SK-N-SH (cell line): ENCODE results near the gene CRTAP. TPM values are rescaled to one million over a fixed set of nuclear protein-coding genes. Genes with fewer than 3 reads are reported as not detected.
A peak's percentile ranks its signal among the peaks of the same experiment; 100 is the strongest.

Experiments used
- CTCF ChIA-PET: fragments of 300-600, 350-600 bp; formaldehyde crosslinking; extraction: SDS; loops from one replicate; lab custom pipeline; 2021; lab: Yijun Ruan, JAX
- POLR2A ChIA-PET: fragments of 350-600 bp; sonication (Branson Sonifier 250); formaldehyde crosslinking; extraction: SDS; loops from one replicate; lab custom pipeline; 2020; ENCODE audit warnings: antibody characterized with exemption, inconsistent platforms; lab: Yijun Ruan, JAX
- DNase-seq: peaks from one replicate; pipeline ENCODE4 v3.0.0; 2012
- H2AFZ ChIP-seq: fragments of 200-600 bp; sonication (generic); 2 replicates; pipeline ENCODE4 v1.8.1; 2016; ENCODE audit warnings: antibody characterized with exemption, mild to moderate bottlenecking, low read depth
- H3F3A ChIP-seq: fragments of 200-600 bp; sonication (generic); replicated peaks from 2 replicates; pipeline ENCODE3; 2016; ENCODE audit warnings: antibody characterized with exemption, mild to moderate bottlenecking; ENCODE audit not compliant: insufficient read depth
- H3K27ac ChIP-seq, 2 experiments: fragments of 200-500 bp in 1 of 2; fragments of 200-600 bp in 1 of 2; sonication (Bioruptor generic) in 1 of 2; sonication (generic), shearing (Covaris generic) in 1 of 2; 2 replicates each; pipeline versions ENCODE4 v1.5.1 to v1.6.1; 2014 to 2016; ENCODE audit warnings: low read depth in 2 of 2, inconsistent platforms in 1 of 2, low read length in 1 of 2, mild to moderate bottlenecking in 1 of 2, mixed read lengths in 1 of 2
- H3K27me3 ChIP-seq: fragments of 200-600 bp; sonication (generic), shearing (Covaris generic); 2 replicates; pipeline ENCODE4 v1.6.1; 2016; ENCODE audit warnings: mixed run types; ENCODE audit not compliant: insufficient read depth
- H3K36me3 ChIP-seq, 2 experiments: fragments of 200-500 bp in 1 of 2; fragments of 200-600 bp in 1 of 2; sonication (Bioruptor generic) in 1 of 2; sonication (generic) in 1 of 2; replicated peaks in 1 of 2; 2 replicates each; pipeline versions ENCODE3 to v1.5.1; 2014 to 2016; ENCODE audit warnings: low read length in 1 of 2, mild to moderate bottlenecking in 1 of 2; ENCODE audit not compliant: insufficient read depth in 2 of 2, control insufficient read depth in 1 of 2
- H3K4me1 ChIP-seq, 2 experiments: fragments of 200-500 bp in 1 of 2; fragments of 200-600 bp in 1 of 2; sonication (Bioruptor generic) in 1 of 2; sonication (generic), shearing (Covaris generic) in 1 of 2; 2 replicates each; pipeline versions ENCODE4 v1.5.1 to v1.6.1; 2014 to 2016; ENCODE audit warnings: low read depth in 1 of 2, low read length in 1 of 2, mixed run types in 1 of 2; ENCODE audit not compliant: insufficient read depth in 2 of 2, control insufficient read depth in 1 of 2
- H3K4me2 ChIP-seq: fragments of 200-600 bp; sonication (generic), shearing (Covaris generic); 2 replicates; pipeline ENCODE4 v1.6.1; 2017; ENCODE audit warnings: mixed run types
- H3K4me3 ChIP-seq, 2 experiments: fragments of 200-500 bp in 1 of 2; fragments of 200-600 bp in 1 of 2; sonication (Bioruptor generic) in 1 of 2; sonication (generic), shearing (Covaris generic) in 1 of 2; 2 replicates each; pipeline versions ENCODE4 v1.5.1 to v1.8.1; 2014 to 2016; ENCODE audit warnings: low read depth in 2 of 2, inconsistent platforms in 1 of 2, low read length in 1 of 2, mild to moderate bottlenecking in 1 of 2, mixed read lengths in 1 of 2, moderate library complexity in 1 of 2
- H3K79me2 ChIP-seq: fragments of 200-600 bp; sonication (generic); 2 replicates; pipeline ENCODE4 v1.8.1; 2017; ENCODE audit warnings: mild to moderate bottlenecking; ENCODE audit not compliant: insufficient read depth
- H3K9ac ChIP-seq: fragments of 200-600 bp; sonication (generic); 2 replicates; pipeline ENCODE4 v1.6.1; 2017; ENCODE audit warnings: mixed run types
- H3K9me2 ChIP-seq: fragments of 200-600 bp; sonication (generic); 2 replicates; pipeline ENCODE4 v1.6.1; 2017; ENCODE audit warnings: mixed run types
- H3K9me3 ChIP-seq: fragments of 200-600 bp; sonication (generic); 2 replicates; pipeline ENCODE4 v1.6.1; 2017; ENCODE audit warnings: mixed run types, mild to moderate bottlenecking, moderate library complexity
- H4K20me1 ChIP-seq: fragments of 200-600 bp; sonication (generic); 2 replicates; pipeline ENCODE4 v1.6.1; 2017; ENCODE audit warnings: mild to moderate bottlenecking, mixed run types; ENCODE audit not compliant: insufficient read depth
- CTCF ChIP-seq: fragments of 200-600 bp; sonication (generic); IDR thresholded peaks from 2 replicates; pipeline ENCODE4 v1.6.1; 2017; ENCODE audit warnings: antibody characterized with exemption, mild to moderate bottlenecking, moderate library complexity
- EP300 ChIP-seq, 2 experiments: IDR thresholded peaks; 2 replicates each; pipeline versions ENCODE4 v1.4.0 to v1.6.1; 2012; ENCODE audit warnings: borderline replicate concordance in 1 of 2, low read depth in 1 of 2, low read length in 1 of 2
- JUND ChIP-seq: IDR thresholded peaks from 2 replicates; pipeline ENCODE4 v1.4.0; 2012
- MAX ChIP-seq: IDR thresholded peaks from 2 replicates; pipeline ENCODE4 v1.4.0; 2012; ENCODE audit warnings: low read depth
- NFIC ChIP-seq: IDR thresholded peaks from 2 replicates; pipeline ENCODE4 v1.4.0; 2012; ENCODE audit warnings: borderline replicate concordance
- RAD21 ChIP-seq: IDR thresholded peaks from 2 replicates; pipeline ENCODE4 v1.6.1; 2012; ENCODE audit warnings: mild to moderate bottlenecking, low read length
- RFX5 ChIP-seq: IDR thresholded peaks from 2 replicates; pipeline ENCODE4 v1.6.1; 2012; ENCODE audit warnings: mild to moderate bottlenecking, improper control_type of control experiment, low read length
- SMC3 ChIP-seq: IDR thresholded peaks from 2 replicates; pipeline ENCODE4 v1.6.1; 2012; ENCODE audit warnings: low read depth, low read length, improper control_type of control experiment
- WGBS: methylation state at CpG from one replicate; pipeline ENCODE4 v1.1.6; 2017; ENCODE audit warnings: low lambda C conversion rate; 5-methylcytosine and 5-hydroxymethylcytosine counted together
- polyA plus RNA-seq, 3 experiments: library from polyadenylated mRNA; depleted of rRNA; stranded (reverse); fragments of >200 nt; gene quantifications; 2 replicates each; pipeline ENCODE4 v1.2.3, GENCODE V29; 2012

The CRTAP gene
- polyA plus RNA-seq, 1 of the 3 experiments (the other 2 are of a cell fraction): 198 TPM

GRCh38 chr3:33131331-33132018, 17.7 kb downstream of the CRTAP start:
- Histone ChIP-seq H3K27me3 (no peaks in the 10 kb centered on the region), H3K4me2 (no peak overlapping the region), H3K4me1 (peaks cover 0 to 3% of the 10 kb centered on the region in 2 experiments; a peak in 2 of 4 replicates), H4K20me1 (no peaks in the 10 kb centered on the region), H3K9ac (no peak overlapping the region), H3K79me2 (peaks cover 10% of the 10 kb centered on the region), H2AFZ (no peak overlapping the region), H3K4me3 (no peak overlapping the region; a peak in 1 of 4 replicates), H3F3A (peaks cover 14% of the 10 kb centered on the region), H3K9me3 (no peaks in the 10 kb centered on the region), H3K36me3 (peaks cover 45 to 61% of the 10 kb centered on the region in 2 experiments), H3K9me2 (no peaks in the 10 kb centered on the region), H3K27ac (no peak overlapping the region)
- WGBS: 47% methylated on average over 6 of the region's 6 CpGs
- peak; percentile 71 for DNase-seq
- peak; percentile 84 for TF ChIP-seq SMC3
- 0 out of 2 replicates have a peak, but pooled peaks have one; percentile 28 for TF ChIP-seq RFX5
- peak; percentile 87 for TF ChIP-seq RAD21
- TF ChIP-seq EP300 (IDR thresholded peaks at IDR 0.05; ENCODE audit: borderline replicate concordance in 1 of 2, low read depth in 1 of 2, low read length in 1 of 2): no peak
- TF ChIP-seq NFIC: 0 out of 2 replicates have a peak, but pooled peaks have one; percentile 10
- peak; percentile 81 for TF ChIP-seq CTCF
- TF ChIP-seq MAX: no peak
- ChIA-PET CTCF (interaction anchor here (0.6 to 11.0 kb wide), 42 partner anchors 9 to 662 kb away, joined by 3 to 221 read pairs (median 5); partner anchors contain the start of gene UBP1), POLR2A (interaction anchor here (1.0 to 1.7 kb wide), 3 partner anchors 18 to 263 kb away, joined by 3 to 7 read pairs (median 7); partner anchors contain the start of gene CRTAP)

GRCh38 chr3:33132019-33132360, 18.2 kb downstream of the CRTAP start:
- Histone ChIP-seq H3K4me3 (no peak overlapping the region), H3K9ac (no peak overlapping the region), H2AFZ (no peak overlapping the region), H3K4me1 (peaks cover 0 to 3% of the 10 kb centered on the region in 2 experiments; a peak in 2 of 4 replicates), H3K9me3 (no peaks in the 10 kb centered on the region), H4K20me1 (no peaks in the 10 kb centered on the region), H3K27me3 (no peaks in the 10 kb centered on the region), H3K4me2 (no peak overlapping the region), H3F3A (peaks cover 10% of the 10 kb centered on the region), H3K36me3 (peaks cover 45 to 58% of the 10 kb centered on the region in 2 experiments), H3K79me2 (peaks cover 10% of the 10 kb centered on the region), H3K9me2 (no peaks in the 10 kb centered on the region), H3K27ac (no peak overlapping the region)
- POLR2A ChIA-PET: interaction anchor here (1.0 to 1.7 kb wide), 3 partner anchors 18 to 263 kb away, joined by 3 to 7 read pairs (median 7); partner anchors contain the start of gene CRTAP
- DNase-seq: no peak
- CTCF ChIA-PET: interaction anchor here (0.7 to 11.0 kb wide), 40 partner anchors 9 to 661 kb away, joined by 3 to 221 read pairs (median 6); partner anchors contain the start of gene UBP1
- 85% methylated on average over 1 of the region's 1 CpG for WGBS
- no peak for TF ChIP-seq JUND
